K562 (cell line): Measurements from ENCODE around the gene SERPINF2. TPM values are rescaled to one million over a fixed set of nuclear protein-coding genes. Genes with fewer than 3 reads are reported as not detected.

Experiments used
- CBFA2T2 ChIP-seq: fragments of 450-650 bp; conservative IDR thresholded peaks from 2 replicates; pipeline ENCODE4 v1.6.1; 2017; ENCODE audit warnings: mild to moderate bottlenecking
- ELF1 ChIP-seq: fragments of 200-800 bp; sonication (Bioruptor generic); IDR thresholded peaks from 2 replicates; pipeline ENCODE4 v1.6.1; 2016; ENCODE audit warnings: missing genetic modification characterization, missing compliant biosample characterization
- ELF2 ChIP-seq: fragments of 250-450 bp; sonication (Bioruptor Pico); IDR thresholded peaks from 2 replicates; pipeline ENCODE4 v1.5.0; 2021; ENCODE audit warnings: mild to moderate bottlenecking
- IRF1 ChIP-seq: sonication (generic); formaldehyde crosslinking; IDR thresholded peaks from 2 replicates; pipeline ENCODE4 v1.8.0; 2022; ENCODE audit warnings: missing genetic modification reagents, mild to moderate bottlenecking, borderline replicate concordance
- PCBP1 ChIP-seq: fragments of 200-400 bp; formaldehyde crosslinking; IDR thresholded peaks from 2 replicates; pipeline ENCODE4 v1.6.1; 2018; ENCODE audit warnings: mild to moderate bottlenecking, low read depth, low read length; ENCODE audit not compliant: poor library complexity, severe bottlenecking
- RAD51 ChIP-seq: fragments of 450-650 bp; IDR thresholded peaks from 2 replicates; pipeline ENCODE4 v1.7.1; 2016; ENCODE audit warnings: low read depth, mild to moderate bottlenecking, borderline replicate concordance
- RBFOX2 ChIP-seq: fragments of 200-400 bp; formaldehyde crosslinking; IDR thresholded peaks from 2 replicates; pipeline ENCODE4 v1.6.1; 2017; ENCODE audit warnings: low read depth, mild to moderate bottlenecking, low read length, moderate library complexity
- SAP30 ChIP-seq: fragments of 200-600 bp; sonication (generic); IDR thresholded peaks from 2 replicates; pipeline ENCODE4 v1.6.1; 2012; ENCODE audit warnings: borderline replicate concordance, low read depth, mild to moderate bottlenecking, moderate library complexity, low read length, control low read depth, inconsistent platforms; ENCODE audit not compliant: insufficient read depth, poor library complexity, severe bottlenecking
- SMAD4 ChIP-seq: fragments of 250-450 bp; sonication (Bioruptor Pico); conservative IDR thresholded peaks from 2 replicates; pipeline ENCODE4 v1.8.0; 2021; ENCODE audit warnings: inconsistent platforms, mild to moderate bottlenecking, moderate library complexity
- SNRNP70 ChIP-seq: fragments of 200-400 bp; formaldehyde crosslinking; optimal IDR thresholded peaks from 2 replicates; pipeline ENCODE3; 2017; ENCODE audit warnings: low read depth, low read length
- TCF7L2 ChIP-seq: fragments of 150-350 bp; IDR thresholded peaks from 2 replicates; pipeline ENCODE4 v1.6.1; 2016; ENCODE audit warnings: low read depth, mild to moderate bottlenecking, low read length, moderate library complexity
- TCFL5 ChIP-seq: fragments of 250-450 bp; sonication (Bioruptor Pico); conservative IDR thresholded peaks from 2 replicates; pipeline ENCODE4 v1.6.1; 2021; ENCODE audit warnings: mild to moderate bottlenecking, moderate library complexity, matching md5 sums
- TFE3 ChIP-seq: fragments of 450-650 bp; formaldehyde crosslinking; IDR thresholded peaks from 2 replicates; pipeline ENCODE4 v1.4.0; 2020; ENCODE audit warnings: mild to moderate bottlenecking, mixed read lengths
- ZBTB2 ChIP-seq: fragments of 450-650 bp; IDR thresholded peaks from 2 replicates; pipeline ENCODE4 v1.6.1; 2016; ENCODE audit warnings: antibody characterized with exemption
- ZBTB7A ChIP-seq: IDR thresholded peaks from 2 replicates; pipeline ENCODE4 v1.6.1; 2011; ENCODE audit warnings: low read depth, mild to moderate bottlenecking, low read length, moderate library complexity, borderline replicate concordance; ENCODE audit not compliant: control insufficient read depth
- ZFX ChIP-seq: sonication (generic); formaldehyde crosslinking; IDR thresholded peaks from 2 replicates; pipeline ENCODE4 v1.8.0; 2022; ENCODE audit warnings: mild to moderate bottlenecking, missing genetic modification reagents, moderate library complexity
- ZNF253 ChIP-seq: fragments of 250-450 bp; sonication (Bioruptor Pico); conservative IDR thresholded peaks from 2 replicates; pipeline ENCODE4 v1.6.1; 2021; ENCODE audit warnings: mild to moderate bottlenecking
- ZNF592 ChIP-seq: fragments of 450-650 bp; IDR thresholded peaks from 2 replicates; pipeline ENCODE4 v1.6.1; 2017; ENCODE audit warnings: antibody characterized with exemption, mild to moderate bottlenecking
- ZNF766 ChIP-seq: fragments of 200-800 bp; sonication (Bioruptor generic); conservative IDR thresholded peaks from 2 replicates; pipeline ENCODE4 v1.6.1; 2016; ENCODE audit warnings: missing genetic modification characterization, missing compliant biosample characterization
- polyA plus RNA-seq, 8 experiments: library from polyadenylated mRNA; depleted of rRNA in 4 of 8; stranded (reverse) in 5 of 8; unstranded in 3 of 8; fragments of >200 nt; fragmentation: Nextera tagmentation in 2 of 8; fragmentation: Illumina TruSeq in 1 of 8; extraction: Ambion mirVana in 2 of 8; extraction: Trizol in 1 of 8; gene quantifications; 2 replicates each; pipeline versions ENCODE4 v1.2.1 to v1.2.3, GENCODE V29; 2011 to 2014; ENCODE audit warnings: inconsistent platforms in 1 of 8, missing spikeins in 1 of 8
- total RNA-seq, 7 experiments: library from RNA; depleted of rRNA in 6 of 7; stranded (reverse); fragments of >200 nt in 6 of 7; fragmentation: Illumina TruSeq in 2 of 7; extraction: Trizol in 2 of 7; gene quantifications; 2 replicates each; pipeline versions ENCODE4 v1.2.1 to v1.2.3, GENCODE V29; 2011 to 2021; ENCODE audit warnings: low replicate concordance in 1 of 7

Gene SERPINF2
- total and polyA plus RNA-seq, 9 of the 15 experiments (the other 6 are each of a cell fraction or from before 2014, with no cell fraction given) = 0.22 TPM; not detected in 8

- TF ChIP-seq TCF7L2 (no peak), ZNF592 (peak; percentile 69), ZFX (peak; percentile 51), ZNF253 (no peak), CBFA2T2 (peak; percentile 84), ZNF766 (CRISPR knock-in tag) (0 out of 2 replicates have a peak, but pooled peaks have one; percentile 37), ELF1 (peak; percentile 90), RAD51 (peak; percentile 97), SNRNP70 (no peak), ZBTB2 (0 out of 2 replicates have a peak, but pooled peaks have one; percentile 0), SMAD4 (CRISPR knock-in tag) (0 out of 2 replicates have a peak, but pooled peaks have one; percentile 18), ELF2 (peak; percentile 64; the same call in 1 of the 2 replicates), IRF1 (CRISPR knock-in tag) (no peak), PCBP1 (peak; percentile 21), RBFOX2 (peak; percentile 66), TCFL5 (CRISPR knock-in tag) (no peak), SAP30 (peak; percentile 84), ZBTB7A (peak; percentile 73; the same call in 1 of the 2 replicates), TFE3 (CRISPR knock-in tag) (peak; percentile 99)
These were observed 18.3 kb upstream of the SERPINF2 start, which contains the start of gene WDR81 (continued) for GRCh38 chr17:1724351-1724868.
